Cardiac fibroblast (primary cell): ENCODE measurements around the gene MTR.

ENCODE experiments used
- DNase-seq, 2 donors: peaks; one replicate each; pipeline versions ENCODE4 v3.0.0 to v3.0.0-alpha.2; 2010; ENCODE audit warnings: low read depth in 2 of 2
- H3K4me3 ChIP-seq, 2 donors: replicated peaks in 1 of 2; 1 replicate in 1 of 2; 2 replicates in 1 of 2; pipeline ENCODE4 v1.5.1; 2011; ENCODE audit warnings: low read depth in 2 of 2, low read length in 2 of 2, mild to moderate bottlenecking in 2 of 2, moderate library complexity in 1 of 2
- CTCF ChIP-seq: IDR thresholded peaks from one replicate; pipeline ENCODE4 v1.5.1; 2011; ENCODE audit warnings: low read depth, mild to moderate bottlenecking, low read length, inconsistent platforms

MTR gene

GRCh38 chr1:236768601-236769000, 26.5 kb upstream of the MTR start:
- H3K4me3 ChIP-seq = no peak overlapping the region
- DNase-seq = peak in 1 of 2 donors; percentile 6
- TF ChIP-seq CTCF = no peak

DNA sequence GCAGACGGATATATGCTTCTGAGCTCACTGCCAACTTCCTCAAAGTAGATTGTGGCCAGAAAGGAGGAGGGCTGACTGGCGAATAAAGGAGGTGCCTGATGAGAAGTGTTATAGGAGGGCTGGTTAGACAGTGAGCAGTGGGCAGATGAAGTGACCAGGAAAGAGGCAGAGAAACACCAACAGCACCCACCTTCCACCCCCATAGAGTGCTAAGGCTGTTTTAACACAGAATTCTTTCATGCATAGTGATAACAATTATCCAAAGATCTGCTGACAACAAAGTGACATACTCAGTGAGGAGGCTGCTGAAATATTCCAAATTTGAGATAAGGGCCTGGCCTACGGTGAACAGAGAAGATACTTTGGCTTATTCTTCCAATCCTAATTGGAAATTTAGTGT, 21.2 kb upstream of the MTR start:
- TF ChIP-seq CTCF = no peak
- DNase-seq = no peak
- H3K4me3 ChIP-seq = no peak overlapping the region

- peak; percentile 18 for TF ChIP-seq CTCF
- H3K4me3 ChIP-seq = no peak overlapping the region
- peak; percentile 38 to 68 for DNase-seq
These were observed 20.2 kb upstream of the MTR start for GRCh38 chr1:236774926-236775325.

GRCh38 chr1:236779312-236779711, 15.8 kb upstream of the MTR start:
- no peak for TF ChIP-seq CTCF
- H3K4me3 ChIP-seq = no peak overlapping the region
- no peak for DNase-seq

DNA sequence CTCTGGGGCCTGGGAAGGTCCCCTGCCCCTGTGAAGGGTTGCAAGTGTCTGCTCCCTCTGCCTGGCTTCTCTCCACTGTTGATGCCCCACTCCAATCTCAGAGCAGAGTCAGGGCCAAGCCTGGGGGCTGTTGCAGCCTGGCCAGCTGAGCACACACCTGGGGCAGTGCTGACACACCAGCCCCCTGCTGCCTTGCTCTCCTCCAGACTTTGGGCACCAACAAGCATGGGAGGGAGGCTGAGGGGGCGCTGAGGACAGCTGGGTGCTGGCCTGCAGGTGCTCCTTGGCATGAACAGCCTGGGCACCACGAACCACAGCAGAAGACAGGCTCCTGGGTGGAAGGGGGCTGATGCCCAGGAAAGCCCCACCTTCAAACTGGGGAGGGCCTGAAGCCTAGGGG, 9.6 kb upstream of the MTR start:
- no peak for TF ChIP-seq CTCF
- H3K4me3 ChIP-seq = no peak overlapping the region
- DNase-seq = no peak

DNA sequence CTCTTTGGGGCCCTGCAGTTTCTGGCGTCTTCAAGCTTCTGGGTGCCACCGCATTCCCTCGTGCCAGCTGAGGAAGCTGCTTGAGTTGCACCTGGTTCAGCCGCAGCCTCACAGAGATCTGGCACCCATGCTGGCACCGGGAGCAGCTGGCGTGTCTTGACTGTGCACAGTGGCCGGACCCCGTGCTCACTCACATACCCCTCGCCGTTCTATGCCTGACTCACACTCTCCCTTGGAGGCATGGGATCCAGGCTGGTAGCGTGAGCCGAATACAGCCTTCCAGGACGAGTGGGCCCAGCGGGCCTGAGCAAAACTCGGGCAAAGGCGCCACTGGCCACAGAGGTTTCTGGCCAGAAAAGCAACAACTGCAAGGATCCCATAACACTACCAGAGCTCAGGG, 8.6 kb upstream of the MTR start:
- TF ChIP-seq CTCF = no peak

DNA sequence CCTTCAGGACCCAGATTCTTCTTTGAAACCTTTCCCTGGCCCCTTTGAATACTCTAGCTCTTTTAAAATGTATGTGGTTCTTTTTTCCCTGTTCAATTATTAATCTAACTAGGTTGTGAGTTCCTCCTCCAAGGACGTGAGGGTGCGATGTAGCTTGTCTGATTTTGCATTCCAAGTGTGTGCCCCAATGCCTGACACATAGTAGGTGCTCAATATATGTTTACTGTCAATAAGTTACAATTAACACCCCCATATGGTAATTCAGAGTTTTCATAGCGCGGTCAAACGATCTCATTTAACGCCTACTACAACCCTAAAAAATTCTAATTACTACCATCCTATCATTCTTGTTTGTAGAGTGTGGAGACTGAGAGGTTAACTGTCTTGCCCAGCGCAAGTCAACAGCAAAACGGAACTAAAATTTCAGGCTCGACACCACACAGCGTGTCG, 482 bp upstream of the MTR start:
- no peak for DNase-seq

More for the DNA sequence above, 8.6 kb upstream of the MTR start:
- no peak for DNase-seq
- H3K4me3 ChIP-seq = no peak overlapping the region

More for the DNA sequence above, 482 bp upstream of the MTR start:
- H3K4me3 ChIP-seq = peak overlapping the region; percentile 91 to 92
- TF ChIP-seq CTCF = no peak
